OCI-LY3 (cell line): Measurements from ENCODE around the gene PRPSAP1.

Source experiments
- CTCF ChIP-seq: fragments of 200-600, 300-600 bp; sonication (generic); IDR thresholded peaks from 2 replicates; pipeline ENCODE4 v1.5.1; 2014; ENCODE audit warnings: antibody characterized with exemption, low read length, low read depth
- EZH2phosphoT487 ChIP-seq: fragments of 200-600 bp; shearing (Covaris generic); IDR thresholded peaks from 2 replicates; pipeline ENCODE4 v1.6.1; 2018; ENCODE audit warnings: antibody characterized with exemption, mixed run types, low read depth

GRCh38 chr17:76402711-76403110, 49.0 kb upstream of the PRPSAP1 start:
- TF ChIP-seq CTCF, result no peak
- no peak for TF ChIP-seq EZH2phosphoT487
